ENCODE results near the gene OR8G1. TPM values are rescaled to one million over a fixed set of nuclear protein-coding genes. Genes with fewer than 3 reads are reported as not detected.

Gene OR8G1
- total and polyA plus RNA-seq, 2 donors (not counting 1 experiment from before 2014, with no cell fraction given) = not detected

GRCh38 chr11:124209824-124210357, 31.0 kb upstream of the OR8G1 start:
- H3K27me3 ChIP-seq (ENCODE audit: control insufficient read depth, insufficient read depth, low read length) = no peaks in the 10 kb centered on the region
- no peak overlapping the region for H2AFZ ChIP-seq (ENCODE audit: low read length)
- H3K27ac ChIP-seq (ENCODE audit: insufficient read depth, low read length) = no peak overlapping the region
- no peaks in the 10 kb centered on the region for H3K79me2 ChIP-seq (ENCODE audit: control insufficient read depth, insufficient read depth, low read length)
- H3K9me3 ChIP-seq (ENCODE audit: control insufficient read depth, insufficient read depth, low read depth, low read length) = no peaks in the 10 kb centered on the region
- H3K4me3 ChIP-seq (replicated peaks in 1 of 4; ENCODE audit: control extremely low read depth in 1 of 4, insufficient read depth in 1 of 4, low read depth in 3 of 4, low read length in 4 of 4) = no peak overlapping the region
- no peaks in the 10 kb centered on the region for H3K36me3 ChIP-seq (ENCODE audit: control insufficient read depth, insufficient read depth, low read length)
- no peaks in the 10 kb centered on the region for H3K4me1 ChIP-seq (ENCODE audit: control insufficient read depth, extremely low read depth, insufficient read depth, low read length)
- TF ChIP-seq EZH2 (IDR thresholded peaks at IDR 0.05; ENCODE audit: low read length, missing control alignments) = no peak
- TF ChIP-seq CTCF (conservative IDR thresholded peaks at IDR 0.05 in 1 of 2, IDR thresholded peaks at IDR 0.05 in 1 of 2; ENCODE audit: low read depth in 1 of 2, low read length in 2 of 2) = no peak
- DNase-seq (ENCODE audit: low read depth in 2 of 2) = no peak
- H3K9ac ChIP-seq (ENCODE audit: insufficient read depth, low read length) = no peak overlapping the region
- no peaks in the 10 kb centered on the region for H4K20me1 ChIP-seq (ENCODE audit: control insufficient read depth, extremely low read depth, insufficient read depth, low read length)
- no peak overlapping the region for H3K4me2 ChIP-seq (ENCODE audit: extremely low read depth, insufficient read depth, low read length)

- H2AFZ ChIP-seq (ENCODE audit: low read length) = no peak overlapping the region
- H3K9ac ChIP-seq (ENCODE audit: insufficient read depth, low read length) = no peak overlapping the region
- no peak overlapping the region for H3K27ac ChIP-seq (ENCODE audit: insufficient read depth, low read length)
- no peak overlapping the region for H3K4me2 ChIP-seq (ENCODE audit: extremely low read depth, insufficient read depth, low read length)
- no peaks in the 10 kb centered on the region for H3K9me3 ChIP-seq (ENCODE audit: control insufficient read depth, insufficient read depth, low read depth, low read length)
- H3K4me1 ChIP-seq (ENCODE audit: control insufficient read depth, extremely low read depth, insufficient read depth, low read length) = no peaks in the 10 kb centered on the region
- no peaks in the 10 kb centered on the region for H3K79me2 ChIP-seq (ENCODE audit: control insufficient read depth, insufficient read depth, low read length)
- no peak for TF ChIP-seq EZH2 (IDR thresholded peaks at IDR 0.05; ENCODE audit: low read length, missing control alignments)
- TF ChIP-seq CTCF (conservative IDR thresholded peaks at IDR 0.05 in 1 of 2, IDR thresholded peaks at IDR 0.05 in 1 of 2; ENCODE audit: low read depth in 1 of 2, low read length in 2 of 2) = no peak
- no peaks in the 10 kb centered on the region for H4K20me1 ChIP-seq (ENCODE audit: control insufficient read depth, extremely low read depth, insufficient read depth, low read length)
- no peak for DNase-seq (ENCODE audit: low read depth in 2 of 2)
- no peaks in the 10 kb centered on the region for H3K36me3 ChIP-seq (ENCODE audit: control insufficient read depth, insufficient read depth, low read length)
- no peak overlapping the region for H3K4me3 ChIP-seq (replicated peaks in 1 of 4; ENCODE audit: control extremely low read depth in 1 of 4, insufficient read depth in 1 of 4, low read depth in 3 of 4, low read length in 4 of 4)
- H3K27me3 ChIP-seq (ENCODE audit: control insufficient read depth, insufficient read depth, low read length) = no peaks in the 10 kb centered on the region
Measured at GRCh38 chr11:124210421-124210820, 30.5 kb upstream of the OR8G1 start.

- TF ChIP-seq CTCF (conservative IDR thresholded peaks at IDR 0.05 in 1 of 2, IDR thresholded peaks at IDR 0.05 in 1 of 2; ENCODE audit: low read depth in 1 of 2, low read length in 2 of 2) = no peak
- no peak for TF ChIP-seq EZH2 (IDR thresholded peaks at IDR 0.05; ENCODE audit: low read length, missing control alignments)
- Histone ChIP-seq H3K4me1 (ENCODE audit: control insufficient read depth, extremely low read depth, insufficient read depth, low read length) (no peaks in the 10 kb centered on the region), H3K27ac (ENCODE audit: insufficient read depth, low read length) (no peak overlapping the region), H3K27me3 (ENCODE audit: control insufficient read depth, insufficient read depth, low read length) (no peaks in the 10 kb centered on the region), H3K9ac (ENCODE audit: insufficient read depth, low read length) (no peak overlapping the region), H2AFZ (ENCODE audit: low read length) (no peak overlapping the region), H4K20me1 (ENCODE audit: control insufficient read depth, extremely low read depth, insufficient read depth, low read length) (no peaks in the 10 kb centered on the region), H3K79me2 (ENCODE audit: control insufficient read depth, insufficient read depth, low read length) (no peaks in the 10 kb centered on the region), H3K4me2 (ENCODE audit: extremely low read depth, insufficient read depth, low read length) (no peak overlapping the region), H3K9me3 (ENCODE audit: control insufficient read depth, insufficient read depth, low read depth, low read length) (no peaks in the 10 kb centered on the region), H3K36me3 (ENCODE audit: control insufficient read depth, insufficient read depth, low read length) (no peaks in the 10 kb centered on the region), H3K4me3 (replicated peaks in 1 of 4; ENCODE audit: control extremely low read depth in 1 of 4, insufficient read depth in 1 of 4, low read depth in 3 of 4, low read length in 4 of 4) (no peak overlapping the region)
- DNase-seq (ENCODE audit: low read depth in 2 of 2) = no peak
Measured at GRCh38 chr11:124211321-124211720, 29.6 kb upstream of the OR8G1 start.
